PC-9 (cell line): ENCODE results near the gene MST1R. TPM values are rescaled to one million over a fixed set of nuclear protein-coding genes. Genes with fewer than 3 reads are reported as not detected.

Experiments
- BruUV-seq: library from RNA; stranded (reverse); fragments of 400-500 nt; replicated peaks from 2 replicates; lab custom pipeline; 2021; lab: Mats Ljungman, UMichigan
- CTCF ChIA-PET: fragments of 300-600 bp; sonication (Branson Sonifier 250); formaldehyde crosslinking; loops from one replicate; lab custom pipeline; 2022; ENCODE audit warnings: antibody characterized with exemption; lab: Charles Lee
- POLR2A ChIA-PET: fragments of 300-600 bp; sonication (Branson Sonifier 250); formaldehyde crosslinking; loops from one replicate; lab custom pipeline; 2022; ENCODE audit warnings: antibody characterized with exemption; ENCODE audit not compliant: unreplicated experiment; lab: Charles Lee
- DNase-seq, 2 experiments: peaks; one replicate each; pipeline versions ENCODE4 v3.0.0 to v3.0.0-alpha.2; 2015 to 2022; ENCODE audit warnings: mixed read lengths in 1 of 2
- H2AFZ ChIP-seq: fragments of 200-600 bp; sonication (generic); 2 replicates; pipeline ENCODE4 v1.8.1; 2017; ENCODE audit warnings: antibody characterized with exemption
- H3F3A ChIP-seq: fragments of 200-600 bp; sonication (generic); 2 replicates; pipeline ENCODE4 v1.8.1; 2017; ENCODE audit warnings: antibody characterized with exemption, mild to moderate bottlenecking, low read depth; ENCODE audit not compliant: insufficient read depth
- H3K27ac ChIP-seq: fragments of 200-600 bp; sonication (generic); 2 replicates; pipeline ENCODE4 v1.6.1; 2016; ENCODE audit warnings: mixed run types
- H3K27me3 ChIP-seq: fragments of 200-600 bp; sonication (generic); 2 replicates; pipeline ENCODE4 v1.6.1; 2016; ENCODE audit warnings: low read depth, mixed run types; ENCODE audit not compliant: insufficient read depth
- H3K36me3 ChIP-seq: fragments of 200-600 bp; sonication (generic); 2 replicates; pipeline ENCODE4 v1.6.1; 2016; ENCODE audit warnings: low read depth, mixed run types
- H3K4me1 ChIP-seq: fragments of 200-600 bp; sonication (generic); replicated peaks from 2 replicates; pipeline ENCODE4 v1.6.1; 2016; ENCODE audit warnings: mixed run types; ENCODE audit not compliant: insufficient read depth
- H3K4me2 ChIP-seq: fragments of 200-600 bp; sonication (generic); 2 replicates; pipeline ENCODE4 v1.6.1; 2017; ENCODE audit warnings: mixed run types
- H3K4me3 ChIP-seq: fragments of 200-600 bp; sonication (generic); 2 replicates; pipeline ENCODE4 v1.6.1; 2016; ENCODE audit warnings: mixed run types
- H3K79me2 ChIP-seq: fragments of 200-600 bp; sonication (generic); 2 replicates; pipeline ENCODE4 v1.6.1; 2017; ENCODE audit warnings: low read depth, mixed run types
- H3K9me2 ChIP-seq: fragments of 200-600 bp; sonication (generic); 2 replicates; pipeline ENCODE4 v1.8.1; 2017; ENCODE audit warnings: mild to moderate bottlenecking; ENCODE audit not compliant: insufficient read depth
- H3K9me3 ChIP-seq: fragments of 200-600 bp; sonication (generic); 2 replicates; pipeline ENCODE4 v1.8.1; 2016; ENCODE audit warnings: low read depth; ENCODE audit not compliant: insufficient read depth
- H4K20me1 ChIP-seq: fragments of 200-600 bp; sonication (generic); 2 replicates; pipeline ENCODE4 v1.8.1; 2017; ENCODE audit not compliant: insufficient read depth
- CTCF ChIP-seq: fragments of 200-600 bp; sonication (generic); conservative IDR thresholded peaks from 2 replicates; pipeline ENCODE4 v1.6.1; 2017; ENCODE audit warnings: mixed run types, antibody characterized with exemption, mild to moderate bottlenecking, moderate library complexity
- EZH2 ChIP-seq: fragments of 200-600 bp; sonication (generic); IDR thresholded peaks from 2 replicates; pipeline ENCODE4 v1.8.0; 2017; ENCODE audit warnings: antibody characterized with exemption, low read depth
- intact Hi-C: fragments of 100-400 bp; cut with micrococcal nuclease; formaldehyde crosslinking; loops from one replicate; pipeline ENCODE4 v1.10.0; 2022; ENCODE audit not compliant: unreplicated experiment
- total RNA-seq: library from RNA; stranded (reverse); gene quantifications from 2 replicates; pipeline ENCODE4 v1.2.3, GENCODE V29; 2021

Gene MST1R
- total RNA-seq, 1 experiment from 2014 or later, result 98.3 TPM

DNA sequence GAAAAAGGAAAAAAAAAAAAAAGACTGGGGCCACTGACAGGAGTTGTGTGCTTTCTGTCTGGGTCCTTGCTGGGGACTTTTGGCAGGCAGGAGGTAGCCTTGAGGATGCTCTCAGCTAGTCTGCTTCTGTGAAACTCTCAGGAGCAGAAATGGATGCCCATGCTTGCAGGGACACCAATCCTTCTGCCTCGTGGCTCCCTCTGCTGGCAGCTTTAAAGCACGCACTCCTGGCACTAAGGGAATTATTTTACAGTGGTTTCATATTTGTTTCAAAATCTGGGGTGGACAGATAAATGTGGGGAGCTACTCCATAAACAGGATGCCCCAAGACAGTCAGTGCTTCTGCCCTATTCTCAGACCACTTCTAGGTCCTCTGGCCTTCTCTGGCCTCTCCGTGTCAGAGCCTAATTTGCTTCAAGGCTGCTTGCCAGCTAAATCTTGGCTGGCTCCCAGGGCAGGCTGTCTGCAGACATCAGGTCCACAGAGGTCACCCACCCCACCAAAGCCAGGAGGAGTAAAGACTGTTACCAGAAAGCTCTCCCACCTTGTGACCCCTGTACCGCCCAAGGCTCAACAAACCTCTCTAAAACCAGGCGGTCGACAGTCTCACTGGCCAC, 64.4 kb downstream of the MST1R start:
- ChIA-PET POLR2A (no interaction called here), CTCF (interaction anchor here (0.6 to 1.8 kb wide), 6 partner anchors 34 to 387 kb away, joined by 3 to 10 read pairs (median 5); partner anchors contain the start of gene INKA1)
- no peak overlapping the region for H2AFZ ChIP-seq
- H3K27me3 ChIP-seq, result no peaks in the 10 kb centered on the region
- no peaks in the 10 kb centered on the region for H3K9me3 ChIP-seq
- no TSS peak for BruUV-seq
- H3K4me1 ChIP-seq, result no peaks in the 10 kb centered on the region
- peak in 1 of 2 experiments; percentile 59 for DNase-seq
- peak; percentile 80 for TF ChIP-seq CTCF
- TF ChIP-seq EZH2, result no peak
- H3K4me2 ChIP-seq, result no peak overlapping the region
- no peaks in the 10 kb centered on the region for H3K9me2 ChIP-seq
- H3F3A ChIP-seq, result no peaks in the 10 kb centered on the region
- H3K4me3 ChIP-seq, result no peak overlapping the region
- H3K36me3 ChIP-seq, result 0 out of 2 replicates have a peak, but pooled peaks cover 3% of the 10 kb centered on the region
- H3K27ac ChIP-seq, result no peak overlapping the region
- intact Hi-C loops, result loop anchor here (1.0 kb wide), 5 partner anchors 37 to 385 kb away; no protein-coding TSS in a partner anchor
- no peaks in the 10 kb centered on the region for H3K79me2 ChIP-seq
- no peaks in the 10 kb centered on the region for H4K20me1 ChIP-seq

Other genes starting within 250 kb of the MST1R start
- gene APEH, start 229.5 kb downstream of the MST1R start, total RNA-seq, result 131 TPM in 2 replicates
- gene MST1, start 214.4 kb downstream of the MST1R start, total RNA-seq, result 10.4 and 16.8 TPM in 2 replicates
- 46.7 and 48.6 TPM in 2 replicates for gene RNF123, start 214.3 kb downstream of the MST1R start, total RNA-seq
- 1.0 TPM in 1 of 2 replicates, not detected in the other for gene AMIGO3, start 184.2 kb downstream of the MST1R start, total RNA-seq
- gene GMPPB, start 179.9 kb downstream of the MST1R start, total RNA-seq, result 20.4 and 24.2 TPM in 2 replicates
- gene IP6K1, start 117.3 kb downstream of the MST1R start, total RNA-seq, result 32.9 and 37.0 TPM in 2 replicates
- gene CDHR4, start 104.0 kb downstream of the MST1R start, total RNA-seq, result 2.0 and 3.5 TPM in 2 replicates
- gene INKA1, start 100.6 kb downstream of the MST1R start, total RNA-seq, result 0.40 TPM in 1 of 2 replicates, not detected in the other
- gene UBA7, start 89.9 kb downstream of the MST1R start, total RNA-seq, result 48.6 and 56.5 TPM in 2 replicates
- 18.1 and 20.6 TPM in 2 replicates for gene TRAIP, start 47.3 kb downstream of the MST1R start, total RNA-seq
- gene CAMKV, start 34.0 kb downstream of the MST1R start, total RNA-seq, result not detected in 2 replicates
- 4.8 and 5.5 TPM in 2 replicates for gene MON1A, start 25.9 kb upstream of the MST1R start, total RNA-seq
- gene RBM6, start 36.3 kb upstream of the MST1R start, total RNA-seq, result 70.2 and 72.0 TPM in 2 replicates
- 87.7 and 90.2 TPM in 2 replicates for gene RBM5, start 185.0 kb upstream of the MST1R start, total RNA-seq